Occipital lobe (tissue), 2 donors: ENCODE results near the gene TBC1D20. TPM values are rescaled to one million over a fixed set of nuclear protein-coding genes. Genes with fewer than 3 reads are reported as not detected.

Experiments used
- DNase-seq: peaks from one replicate; lab custom pipeline; 2025; lab: John Stamatoyannopoulos, UW
- total RNA-seq: library from RNA; depleted of rRNA; stranded (reverse); fragments of >200 nt; gene quantifications from one replicate; pipeline ENCODE4 v1.2.3, GENCODE V29; 2014

TBC1D20 gene
- total RNA-seq, 1 donor from 2014 or later, result 15.4 TPM

GRCh38 chr20:420721-421574 is 41.4 kb downstream of the TBC1D20 start:
- DNase-seq, result no peak

- DNase-seq, result no peak
Measured at GRCh38 chr20:420166-420620, 42.1 kb downstream of the TBC1D20 start.

GRCh38 chr20:419556-420165 is 42.7 kb downstream of the TBC1D20 start:
- no peak for DNase-seq

GRCh38 chr20:418858-419365 is 43.4 kb downstream of the TBC1D20 start:
- DNase-seq, result no peak

- no peak for DNase-seq
Measured at GRCh38 chr20:417801-418342, 44.5 kb downstream of the TBC1D20 start.

GRCh38 chr20:416950-417800 is 45.2 kb downstream of the TBC1D20 start:
- no peak for DNase-seq

GRCh38 chr20:415820-416322 is 46.5 kb downstream of the TBC1D20 start:
- DNase-seq, result no peak

- DNase-seq, result no peak
Measured at GRCh38 chr20:414161-414560, 48.2 kb downstream of the TBC1D20 start.

- no peak for DNase-seq
Measured at GRCh38 chr20:412081-412480, 50.3 kb downstream of the TBC1D20 start.

GRCh38 chr20:409697-410559 is 52.4 kb downstream of the TBC1D20 start:
- no peak for DNase-seq

- no peak for DNase-seq
Measured at GRCh38 chr20:408843-409696, 53.3 kb downstream of the TBC1D20 start.

GRCh38 chr20:407953-408842 is 54.1 kb downstream of the TBC1D20 start, which contains the start of gene RBCK1:
TSS of gene RBCK1 (plus strand) at chr20:408299. CDS start at chr20:408758, 459 bp downstream.
- peak; percentile 81 for DNase-seq

- peak; percentile 81 for DNase-seq
Measured at GRCh38 chr20:407133-407952, 55.0 kb downstream of the TBC1D20 start.

- DNase-seq, result no peak
Measured at GRCh38 chr20:406200-407132, 55.9 kb downstream of the TBC1D20 start.

- DNase-seq, result no peak
Measured at GRCh38 chr20:404088-404487, 58.2 kb downstream of the TBC1D20 start.

GRCh38 chr20:403582-403957 is 58.8 kb downstream of the TBC1D20 start:
- DNase-seq, result no peak
